Measurements from ENCODE around the gene RAG2. TPM values are rescaled to one million over a fixed set of nuclear protein-coding genes. Genes with fewer than 3 reads are reported as not detected.

The RAG2 gene
- total and polyA plus RNA-seq, 2 experiments from 2014 or later: not detected

GRCh38 chr11:36631774-36632173 is 33.7 kb upstream of the RAG2 start:
- no peak for ATAC-seq
- DNase-seq (ENCODE audit: low spot score): no peak
- no peaks in the 10 kb centered on the region for H3K27me3 Mint-ChIP-seq (ENCODE audit: insufficient read depth, low read depth, poor library complexity)
- Histone ChIP-seq H2AFZ (no peak overlapping the region), H3K4me3 (no peak overlapping the region), H3F3A (replicated peaks; ENCODE audit: low read depth) (no peaks in the 10 kb centered on the region), H3K4me1 (ENCODE audit: insufficient read depth) (no peaks in the 10 kb centered on the region), H3K27me3 (ENCODE audit: insufficient read depth) (no peaks in the 10 kb centered on the region), H3K4me2 (no peak overlapping the region), H4K20me1 (replicated peaks; ENCODE audit: insufficient read depth) (no peaks in the 10 kb centered on the region), H3K36me3 (ENCODE audit: insufficient read depth) (no peaks in the 10 kb centered on the region), H3K27ac (ENCODE audit: low read depth) (no peak overlapping the region), H3K79me2 (replicated peaks; ENCODE audit: insufficient read depth) (no peaks in the 10 kb centered on the region), H3K9me2 (ENCODE audit: insufficient read depth) (no peaks in the 10 kb centered on the region)
- H3K9me3 Mint-ChIP-seq: no peaks in the 10 kb centered on the region
- TF ChIP-seq POLR2AphosphoS5 (IDR thresholded peaks at IDR 0.05; ENCODE audit: low read depth) (no peak), ZNF331 (CRISPR knock-in tag; IDR thresholded peaks at IDR 0.05; ENCODE audit: low read depth) (no peak), JUNB (IDR thresholded peaks at IDR 0.05; ENCODE audit: unreplicated experiment) (no peak), NANOG (IDR thresholded peaks at IDR 0.05; ENCODE audit: borderline replicate concordance) (no peak)
- TF ChIP-seq, protein P1, sequence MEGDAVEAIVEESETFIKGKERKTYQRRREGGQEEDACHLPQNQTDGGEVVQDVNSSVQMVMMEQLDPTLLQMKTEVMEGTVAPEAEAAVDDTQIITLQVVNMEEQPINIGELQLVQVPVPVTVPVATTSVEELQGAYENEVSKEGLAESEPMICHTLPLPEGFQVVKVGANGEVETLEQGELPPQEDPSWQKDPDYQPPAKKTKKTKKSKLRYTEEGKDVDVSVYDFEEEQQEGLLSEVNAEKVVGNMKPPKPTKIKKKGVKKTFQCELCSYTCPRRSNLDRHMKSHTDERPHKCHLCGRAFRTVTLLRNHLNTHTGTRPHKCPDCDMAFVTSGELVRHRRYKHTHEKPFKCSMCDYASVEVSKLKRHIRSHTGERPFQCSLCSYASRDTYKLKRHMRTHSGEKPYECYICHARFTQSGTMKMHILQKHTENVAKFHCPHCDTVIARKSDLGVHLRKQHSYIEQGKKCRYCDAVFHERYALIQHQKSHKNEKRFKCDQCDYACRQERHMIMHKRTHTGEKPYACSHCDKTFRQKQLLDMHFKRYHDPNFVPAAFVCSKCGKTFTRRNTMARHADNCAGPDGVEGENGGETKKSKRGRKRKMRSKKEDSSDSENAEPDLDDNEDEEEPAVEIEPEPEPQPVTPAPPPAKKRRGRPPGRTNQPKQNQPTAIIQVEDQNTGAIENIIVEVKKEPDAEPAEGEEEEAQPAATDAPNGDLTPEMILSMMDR (conservative IDR thresholded peaks at IDR 0.05; ENCODE audit: low read depth in 2 of 2): no peak
- no peaks in the 10 kb centered on the region; the same call in 2 of the 3 replicates for H3K36me3 Mint-ChIP-seq (ENCODE audit: low read depth)
- H3K4me3 Mint-ChIP-seq: no peak overlapping the region
- H3K27ac Mint-ChIP-seq: no peak overlapping the region
- H3K4me1 Mint-ChIP-seq: no peaks in the 10 kb centered on the region

DNA sequence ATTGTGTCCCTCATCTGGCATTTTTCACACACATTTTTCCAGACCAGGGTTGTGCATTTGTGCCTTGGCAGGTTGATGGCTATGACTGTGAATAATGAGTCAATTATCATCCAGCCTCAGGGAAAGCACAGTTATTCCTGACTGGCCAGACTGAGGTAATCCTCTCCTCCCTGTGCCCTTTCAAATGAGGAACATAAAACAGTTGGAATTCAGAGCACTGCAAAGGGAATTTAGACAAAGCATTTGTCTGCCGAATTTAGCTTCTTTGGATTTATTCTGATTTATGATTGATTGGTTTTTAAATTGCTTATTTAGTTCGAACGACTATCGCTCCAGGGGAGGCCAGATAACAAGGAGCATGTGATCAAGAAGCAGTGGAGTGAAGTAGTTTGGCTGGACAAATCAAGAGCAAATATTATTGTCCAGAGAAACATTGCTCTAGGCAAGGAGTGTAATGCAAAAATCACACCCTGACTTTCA is 30.8 kb upstream of the RAG2 start:
- no peaks in the 10 kb centered on the region for H3K27me3 Mint-ChIP-seq (ENCODE audit: insufficient read depth, low read depth, poor library complexity)
- no peaks in the 10 kb centered on the region for H3K9me3 Mint-ChIP-seq
- ATAC-seq (no peak), DNase-seq (ENCODE audit: low spot score) (no peak)
- H3K9me2 ChIP-seq (ENCODE audit: insufficient read depth): no peaks in the 10 kb centered on the region
- H3K4me3 Mint-ChIP-seq: no peak overlapping the region
- no peaks in the 10 kb centered on the region for H4K20me1 ChIP-seq (replicated peaks; ENCODE audit: insufficient read depth)
- H3K4me2 ChIP-seq: no peak overlapping the region
- H3F3A ChIP-seq (replicated peaks; ENCODE audit: low read depth): no peaks in the 10 kb centered on the region
- H3K27ac Mint-ChIP-seq: no peak overlapping the region
- H3K36me3 Mint-ChIP-seq (ENCODE audit: low read depth): no peaks in the 10 kb centered on the region
- H3K36me3 ChIP-seq (ENCODE audit: insufficient read depth): no peaks in the 10 kb centered on the region
- no peaks in the 10 kb centered on the region for H3K4me1 Mint-ChIP-seq
- no peak overlapping the region for H3K4me3 ChIP-seq
- H3K27ac ChIP-seq (ENCODE audit: low read depth): no peak overlapping the region
- no peak overlapping the region for H2AFZ ChIP-seq
- no peaks in the 10 kb centered on the region for H3K4me1 ChIP-seq (ENCODE audit: insufficient read depth)
- H3K79me2 ChIP-seq (replicated peaks; ENCODE audit: insufficient read depth): no peaks in the 10 kb centered on the region
- H3K27me3 ChIP-seq (ENCODE audit: insufficient read depth): no peaks in the 10 kb centered on the region
- TF ChIP-seq ZNF114 (CRISPR knock-in tag; IDR thresholded peaks at IDR 0.05): no peak
- TF ChIP-seq, protein P2, sequence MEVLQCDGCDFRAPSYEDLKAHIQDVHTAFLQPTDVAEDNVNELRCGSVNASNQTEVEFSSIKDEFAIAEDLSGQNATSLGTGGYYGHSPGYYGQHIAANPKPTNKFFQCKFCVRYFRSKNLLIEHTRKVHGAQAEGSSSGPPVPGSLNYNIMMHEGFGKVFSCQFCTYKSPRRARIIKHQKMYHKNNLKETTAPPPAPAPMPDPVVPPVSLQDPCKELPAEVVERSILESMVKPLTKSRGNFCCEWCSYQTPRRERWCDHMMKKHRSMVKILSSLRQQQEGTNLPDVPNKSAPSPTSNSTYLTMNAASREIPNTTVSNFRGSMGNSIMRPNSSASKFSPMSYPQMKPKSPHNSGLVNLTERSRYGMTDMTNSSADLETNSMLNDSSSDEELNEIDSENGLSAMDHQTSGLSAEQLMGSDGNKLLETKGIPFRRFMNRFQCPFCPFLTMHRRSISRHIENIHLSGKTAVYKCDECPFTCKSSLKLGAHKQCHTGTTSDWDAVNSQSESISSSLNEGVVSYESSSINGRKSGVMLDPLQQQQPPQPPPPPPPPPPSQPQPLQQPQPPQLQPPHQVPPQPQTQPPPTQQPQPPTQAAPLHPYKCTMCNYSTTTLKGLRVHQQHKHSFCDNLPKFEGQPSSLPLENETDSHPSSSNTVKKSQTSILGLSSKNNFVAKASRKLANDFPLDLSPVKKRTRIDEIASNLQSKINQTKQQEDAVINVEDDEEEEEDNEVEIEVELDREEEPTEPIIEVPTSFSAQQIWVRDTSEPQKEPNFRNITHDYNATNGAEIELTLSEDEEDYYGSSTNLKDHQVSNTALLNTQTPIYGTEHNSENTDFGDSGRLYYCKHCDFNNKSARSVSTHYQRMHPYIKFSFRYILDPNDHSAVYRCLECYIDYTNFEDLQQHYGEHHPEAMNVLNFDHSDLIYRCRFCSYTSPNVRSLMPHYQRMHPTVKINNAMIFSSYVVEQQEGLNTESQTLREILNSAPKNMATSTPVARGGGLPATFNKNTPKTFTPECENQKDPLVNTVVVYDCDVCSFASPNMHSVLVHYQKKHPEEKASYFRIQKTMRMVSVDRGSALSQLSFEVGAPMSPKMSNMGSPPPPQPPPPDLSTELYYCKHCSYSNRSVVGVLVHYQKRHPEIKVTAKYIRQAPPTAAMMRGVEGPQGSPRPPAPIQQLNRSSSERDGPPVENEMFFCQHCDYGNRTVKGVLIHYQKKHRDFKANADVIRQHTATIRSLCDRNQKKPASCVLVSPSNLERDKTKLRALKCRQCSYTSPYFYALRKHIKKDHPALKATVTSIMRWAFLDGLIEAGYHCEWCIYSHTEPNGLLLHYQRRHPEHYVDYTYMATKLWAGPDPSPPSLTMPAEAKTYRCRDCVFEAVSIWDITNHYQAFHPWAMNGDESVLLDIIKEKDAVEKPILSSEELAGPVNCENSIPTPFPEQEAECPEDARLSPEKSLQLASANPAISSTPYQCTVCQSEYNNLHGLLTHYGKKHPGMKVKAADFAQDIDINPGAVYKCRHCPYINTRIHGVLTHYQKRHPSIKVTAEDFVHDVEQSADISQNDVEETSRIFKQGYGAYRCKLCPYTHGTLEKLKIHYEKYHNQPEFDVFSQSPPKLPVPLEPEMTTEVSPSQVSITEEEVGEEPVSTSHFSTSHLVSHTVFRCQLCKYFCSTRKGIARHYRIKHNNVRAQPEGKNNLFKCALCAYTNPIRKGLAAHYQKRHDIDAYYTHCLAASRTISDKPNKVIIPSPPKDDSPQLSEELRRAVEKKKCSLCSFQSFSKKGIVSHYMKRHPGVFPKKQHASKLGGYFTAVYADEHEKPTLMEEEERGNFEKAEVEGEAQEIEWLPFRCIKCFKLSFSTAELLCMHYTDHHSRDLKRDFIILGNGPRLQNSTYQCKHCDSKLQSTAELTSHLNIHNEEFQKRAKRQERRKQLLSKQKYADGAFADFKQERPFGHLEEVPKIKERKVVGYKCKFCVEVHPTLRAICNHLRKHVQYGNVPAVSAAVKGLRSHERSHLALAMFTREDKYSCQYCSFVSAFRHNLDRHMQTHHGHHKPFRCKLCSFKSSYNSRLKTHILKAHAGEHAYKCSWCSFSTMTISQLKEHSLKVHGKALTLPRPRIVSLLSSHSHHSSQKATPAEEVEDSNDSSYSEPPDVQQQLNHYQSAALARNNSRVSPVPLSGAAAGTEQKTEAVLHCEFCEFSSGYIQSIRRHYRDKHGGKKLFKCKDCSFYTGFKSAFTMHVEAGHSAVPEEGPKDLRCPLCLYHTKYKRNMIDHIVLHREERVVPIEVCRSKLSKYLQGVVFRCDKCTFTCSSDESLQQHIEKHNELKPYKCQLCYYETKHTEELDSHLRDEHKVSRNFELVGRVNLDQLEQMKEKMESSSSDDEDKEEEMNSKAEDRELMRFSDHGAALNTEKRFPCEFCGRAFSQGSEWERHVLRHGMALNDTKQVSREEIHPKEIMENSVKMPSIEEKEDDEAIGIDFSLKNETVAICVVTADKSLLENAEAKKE (CRISPR knock-in tag; IDR thresholded peaks at IDR 0.05): no peak
- no peak for TF ChIP-seq STAT1 (IDR thresholded peaks at IDR 0.05; ENCODE audit: unreplicated experiment)
- TF ChIP-seq REST (IDR thresholded peaks at IDR 0.05; ENCODE audit: unreplicated experiment): no peak
- TF ChIP-seq CREB1 (CRISPR knock-in tag; IDR thresholded peaks at IDR 0.05; ENCODE audit: low read depth): no peak
- TF ChIP-seq EZH2 (IDR thresholded peaks at IDR 0.05; ENCODE audit: low read depth, unreplicated experiment): no peak
- TF ChIP-seq EZH2phosphoT487 (IDR thresholded peaks at IDR 0.05; ENCODE audit: unreplicated experiment): no peak
